ENCODE data around the gene PTPN20. TPM values are rescaled to one million over a fixed set of nuclear protein-coding genes. Genes with fewer than 3 reads are reported as not detected.

Gene PTPN20
- total and polyA plus RNA-seq, 11 donors = 4.0 to 18.1 (median 13.3) TPM

DNA sequence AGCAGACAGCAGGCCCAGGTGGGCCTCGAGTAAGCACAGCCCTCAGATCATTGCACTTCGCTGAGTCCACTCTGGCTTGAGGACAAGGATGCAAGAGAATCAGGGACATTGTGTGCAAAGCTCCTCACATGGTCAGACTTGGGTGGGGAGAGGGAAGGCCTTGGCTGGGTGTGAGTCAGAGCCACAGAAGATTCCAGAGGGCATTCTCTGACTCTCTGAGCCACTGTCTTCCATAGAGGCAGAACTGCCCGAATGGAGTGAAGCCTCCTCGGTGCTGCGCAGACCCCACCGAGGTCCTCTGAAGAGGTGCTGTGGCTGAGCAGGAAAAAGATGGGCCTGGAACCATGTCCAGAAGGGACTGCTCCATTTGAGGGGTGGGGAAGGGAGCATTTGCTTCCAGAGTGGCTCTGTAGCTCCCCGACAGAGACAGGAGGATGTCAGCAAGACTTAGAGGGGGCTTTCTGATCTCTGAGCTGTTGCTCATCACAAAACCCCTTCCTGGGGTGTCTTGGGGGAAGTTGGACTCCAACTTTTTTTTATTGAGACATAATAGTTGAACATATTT lies 120.8 kb downstream of the PTPN20 start:
- no peaks in the 10 kb centered on the region for H3K9me3 ChIP-seq
- WGBS, 4 donors = 84 to 91% (median 88%) methylated on average over 7 of the region's 7 CpGs
- intact Hi-C loops (cut with DNase I) = no loop called here
- no peaks in the 10 kb centered on the region for H3K36me3 ChIP-seq
- DNase-seq (peak in 2 of 5 donors; percentile 11 to 22), ATAC-seq (peak; percentile 39 to 64 (median 50))
- peaks cover 0 to 9% (median 0%) of the 10 kb centered on the region in 12 donors for H3K4me1 ChIP-seq
- TF ChIP-seq, protein P1, sequence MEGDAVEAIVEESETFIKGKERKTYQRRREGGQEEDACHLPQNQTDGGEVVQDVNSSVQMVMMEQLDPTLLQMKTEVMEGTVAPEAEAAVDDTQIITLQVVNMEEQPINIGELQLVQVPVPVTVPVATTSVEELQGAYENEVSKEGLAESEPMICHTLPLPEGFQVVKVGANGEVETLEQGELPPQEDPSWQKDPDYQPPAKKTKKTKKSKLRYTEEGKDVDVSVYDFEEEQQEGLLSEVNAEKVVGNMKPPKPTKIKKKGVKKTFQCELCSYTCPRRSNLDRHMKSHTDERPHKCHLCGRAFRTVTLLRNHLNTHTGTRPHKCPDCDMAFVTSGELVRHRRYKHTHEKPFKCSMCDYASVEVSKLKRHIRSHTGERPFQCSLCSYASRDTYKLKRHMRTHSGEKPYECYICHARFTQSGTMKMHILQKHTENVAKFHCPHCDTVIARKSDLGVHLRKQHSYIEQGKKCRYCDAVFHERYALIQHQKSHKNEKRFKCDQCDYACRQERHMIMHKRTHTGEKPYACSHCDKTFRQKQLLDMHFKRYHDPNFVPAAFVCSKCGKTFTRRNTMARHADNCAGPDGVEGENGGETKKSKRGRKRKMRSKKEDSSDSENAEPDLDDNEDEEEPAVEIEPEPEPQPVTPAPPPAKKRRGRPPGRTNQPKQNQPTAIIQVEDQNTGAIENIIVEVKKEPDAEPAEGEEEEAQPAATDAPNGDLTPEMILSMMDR (IDR thresholded peaks at IDR 0.05) = no peak
- no peak for TF ChIP-seq POLR2A (IDR thresholded peaks at IDR 0.05)
- H3K4me3 ChIP-seq = no peak overlapping the region
- no peaks in the 10 kb centered on the region for H3K27me3 ChIP-seq
- H3K27ac ChIP-seq = peak overlapping the region in 2 of 12 donors; percentile 19 to 29

DNA sequence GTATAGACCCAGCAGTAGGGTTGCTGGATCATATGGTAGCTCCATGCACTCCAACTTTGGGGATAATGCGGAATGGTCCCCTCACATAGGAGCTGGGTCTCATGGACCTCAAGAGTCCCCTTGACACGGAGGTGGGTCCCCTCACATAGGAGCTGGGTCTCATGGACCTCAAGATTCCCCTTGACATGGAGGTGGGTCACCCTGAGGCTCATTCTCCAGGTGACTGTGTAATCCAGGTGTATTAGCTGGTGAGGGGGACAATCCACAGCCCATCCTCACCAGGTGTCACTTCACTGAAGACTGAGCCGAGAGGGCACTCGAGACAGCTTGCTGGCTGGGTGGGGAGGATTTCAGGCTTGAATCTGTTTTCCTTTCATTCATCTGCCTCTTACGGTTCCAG lies 121.9 kb downstream of the PTPN20 start:
- H3K27me3 ChIP-seq = no peaks in the 10 kb centered on the region
- H3K4me1 ChIP-seq = peaks cover 0 to 12% (median 0%) of the 10 kb centered on the region in 12 donors
- H3K4me3 ChIP-seq = no peak overlapping the region
- H3K9me3 ChIP-seq = no peaks in the 10 kb centered on the region
- TF ChIP-seq, protein P1 (IDR thresholded peaks at IDR 0.05) = no peak
- no peak for TF ChIP-seq POLR2A (IDR thresholded peaks at IDR 0.05)
- WGBS, 4 donors = 80 to 93% (median 85%) methylated on average over 4 to 5 of the region's 5 CpGs
- DNase-seq (no peak), ATAC-seq (no peak)
- intact Hi-C loops (cut with DNase I) = no loop called here
- H3K27ac ChIP-seq = no peak overlapping the region
- no peaks in the 10 kb centered on the region for H3K36me3 ChIP-seq

DNA sequence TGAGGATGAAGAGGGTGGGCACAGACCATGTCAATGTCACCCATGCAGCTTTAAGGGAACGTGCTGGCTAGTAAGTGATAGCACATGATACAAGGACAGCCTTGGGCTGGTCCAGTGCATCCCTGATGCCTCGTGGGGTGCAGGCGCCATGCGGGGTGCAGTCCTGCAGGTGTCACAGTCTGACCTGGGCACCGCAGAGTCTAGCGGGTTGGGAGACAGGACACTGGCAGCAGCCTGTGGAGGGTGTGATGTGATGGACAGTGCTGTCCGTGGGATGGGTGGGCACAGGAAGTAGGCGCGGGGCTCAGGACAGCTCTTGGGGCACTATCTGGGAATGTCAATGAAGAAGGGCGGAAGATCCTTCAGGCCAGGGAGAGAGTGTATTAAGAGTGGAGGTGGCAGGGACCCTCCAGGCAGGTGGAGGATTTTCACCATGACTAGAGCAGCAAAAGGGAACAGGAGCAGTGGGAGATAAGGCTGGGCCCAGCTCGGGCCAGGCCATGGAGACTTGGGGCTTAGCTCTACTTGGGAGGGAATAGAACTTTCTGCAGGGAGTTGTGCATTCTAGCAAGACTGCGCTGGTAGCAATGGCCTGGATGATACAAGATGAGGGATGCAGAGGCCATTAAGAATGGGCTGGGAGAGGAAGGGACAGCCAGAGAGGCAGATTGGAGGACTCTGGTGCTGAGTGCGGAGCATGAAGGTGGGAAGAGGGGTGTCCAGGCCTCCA lies 122.5 kb downstream of the PTPN20 start:
- H3K27me3 ChIP-seq = no peaks in the 10 kb centered on the region
- ATAC-seq (no peak), DNase-seq (peak in 1 of 5 donors; percentile 11)
- no peak overlapping the region for H3K4me3 ChIP-seq
- no peaks in the 10 kb centered on the region for H3K36me3 ChIP-seq
- no peaks in the 10 kb centered on the region for H3K9me3 ChIP-seq
- H3K27ac ChIP-seq = no peak overlapping the region
- intact Hi-C loops (cut with DNase I) = no loop called here
- WGBS, 4 donors = 85 to 91% (median 90%) methylated on average over 13 of the region's 13 CpGs
- TF ChIP-seq, protein P1 (IDR thresholded peaks at IDR 0.05) = no peak
- TF ChIP-seq POLR2A (IDR thresholded peaks at IDR 0.05) = no peak
- H3K4me1 ChIP-seq = peaks cover 0 to 17% (median 0%) of the 10 kb centered on the region in 12 donors

DNA sequence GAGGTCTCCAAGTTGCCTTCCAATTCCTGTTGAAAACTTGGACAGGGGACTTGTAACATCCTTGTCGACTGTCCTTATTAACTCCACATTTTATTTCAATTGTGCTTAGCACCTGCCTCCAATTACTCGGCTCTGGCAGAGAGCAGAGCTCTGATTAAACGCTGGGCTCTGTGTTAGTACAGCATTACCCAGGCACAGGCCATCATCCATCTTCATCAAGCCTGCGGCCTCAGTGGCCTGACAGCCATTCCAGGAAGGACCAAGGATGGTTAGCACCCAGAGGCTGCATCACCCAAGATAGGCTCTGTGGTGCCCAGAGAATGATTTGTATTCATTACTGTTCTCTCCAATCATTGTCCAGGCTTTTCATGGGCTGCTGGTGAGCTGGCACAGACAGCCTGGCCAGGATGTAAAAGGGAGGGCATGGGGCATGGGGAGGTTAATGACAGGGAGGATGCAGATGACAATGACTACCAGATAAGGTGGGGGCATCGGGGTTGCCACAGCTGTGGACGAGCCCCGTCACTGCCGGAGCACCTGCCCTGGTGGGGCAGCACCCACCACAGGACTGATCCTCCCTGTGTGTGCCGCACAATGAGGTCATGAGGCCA lies 123.3 kb downstream of the PTPN20 start:
- TF ChIP-seq, protein P1 (IDR thresholded peaks at IDR 0.05) = no peak
- TF ChIP-seq POLR2A (IDR thresholded peaks at IDR 0.05) = no peak
- H3K4me3 ChIP-seq = no peak overlapping the region
- H3K27me3 ChIP-seq = no peaks in the 10 kb centered on the region
- no peak overlapping the region for H3K27ac ChIP-seq
- ATAC-seq = no peak
- DNase-seq = peak in 1 of 5 donors; percentile 1
- intact Hi-C loops (cut with DNase I) = no loop called here
- 71 to 80% (median 75%) methylated on average over 6 to 9 of the region's 9 CpGs for WGBS, 4 donors
- H3K36me3 ChIP-seq = no peaks in the 10 kb centered on the region
- no peaks in the 10 kb centered on the region for H3K9me3 ChIP-seq
- H3K4me1 ChIP-seq = peaks cover 0 to 17% (median 0%) of the 10 kb centered on the region in 12 donors
